ENCODE measurements around the gene EARS2.
"Not testable (repeated sequence)": the region's sequence is repeated elsewhere in the genome, so short reads cannot be mapped to it uniquely, and the experiment has no call there.

Gene EARS2

GRCh38 chr16:23527961-23528643 lies 29.0 kb downstream of the EARS2 start:
- no peak for DNase-seq (ENCODE audit: low spot score)

- DNase-seq (ENCODE audit: low spot score): no peak
These were observed 32.3 kb downstream of the EARS2 start for GRCh38 chr16:23524886-23525285.

- DNase-seq (ENCODE audit: low spot score): no peak
These were observed 33.2 kb downstream of the EARS2 start for GRCh38 chr16:23523876-23524385.

- DNase-seq (ENCODE audit: low spot score): no peak
These were observed 33.8 kb downstream of the EARS2 start for GRCh38 chr16:23523321-23523720.

GRCh38 chr16:23521965-23522364 lies 35.2 kb downstream of the EARS2 start:
- no peak for DNase-seq (ENCODE audit: low spot score)

- DNase-seq (ENCODE audit: low spot score): no peak
These were observed 36.0 kb downstream of the EARS2 start for GRCh38 chr16:23521037-23521743.

- DNase-seq (ENCODE audit: low spot score): no peak
These were observed 36.6 kb downstream of the EARS2 start for GRCh38 chr16:23520500-23520899.

GRCh38 chr16:23519282-23519681 lies 37.9 kb downstream of the EARS2 start:
- DNase-seq (ENCODE audit: low spot score): no peak

- DNase-seq (ENCODE audit: low spot score): no peak
These were observed 38.7 kb downstream of the EARS2 start for GRCh38 chr16:23518435-23518891.

GRCh38 chr16:23516366-23517137 lies 40.6 kb downstream of the EARS2 start:
- DNase-seq (ENCODE audit: low spot score): no peak

GRCh38 chr16:23515881-23516280 lies 41.3 kb downstream of the EARS2 start:
- DNase-seq (ENCODE audit: low spot score): no peak

GRCh38 chr16:23514381-23515152 lies 42.6 kb downstream of the EARS2 start:
- no peak for DNase-seq (ENCODE audit: low spot score)

GRCh38 chr16:23512168-23512695 lies 44.9 kb downstream of the EARS2 start:
- no peak for DNase-seq (ENCODE audit: low spot score)

- DNase-seq (ENCODE audit: low spot score): no peak
These were observed 45.4 kb downstream of the EARS2 start for GRCh38 chr16:23511731-23512130.

- not testable (repeated sequence) for DNase-seq (ENCODE audit: low spot score)
These were observed 46.3 kb downstream of the EARS2 start for GRCh38 chr16:23510915-23511270.

GRCh38 chr16:23510164-23510914 lies 46.8 kb downstream of the EARS2 start, which contains the start of gene GGA2:
Gene GGA2, minus strand, starts transcription at chr16:23510494. Its CDS starts 83 bp downstream, at chr16:23510411.
- peak; percentile 94 for DNase-seq (ENCODE audit: low spot score)

GRCh38 chr16:23509782-23510163 lies 47.4 kb downstream of the EARS2 start:
- DNase-seq (ENCODE audit: low spot score): no peak

GRCh38 chr16:23509441-23509754 lies 47.8 kb downstream of the EARS2 start:
- DNase-seq (ENCODE audit: low spot score): no peak

GRCh38 chr16:23508589-23509440 lies 48.3 kb downstream of the EARS2 start:
- DNase-seq (ENCODE audit: low spot score): no peak

GRCh38 chr16:23506606-23506994 lies 50.5 kb downstream of the EARS2 start:
- no peak for DNase-seq (ENCODE audit: low spot score)

Measured in iPS-NIHi11 (cell line).